Measurements from ENCODE around the gene CDKN1C. TPM values are rescaled to one million over a fixed set of nuclear protein-coding genes. Genes with fewer than 3 reads are reported as not detected.
"Not testable (repeated sequence)": the region's sequence is repeated elsewhere in the genome, so short reads cannot be mapped to it uniquely, and the experiment has no call there.

CDKN1C gene
- total RNA-seq, 1 donor from 2014 or later: 140 TPM

DNA sequence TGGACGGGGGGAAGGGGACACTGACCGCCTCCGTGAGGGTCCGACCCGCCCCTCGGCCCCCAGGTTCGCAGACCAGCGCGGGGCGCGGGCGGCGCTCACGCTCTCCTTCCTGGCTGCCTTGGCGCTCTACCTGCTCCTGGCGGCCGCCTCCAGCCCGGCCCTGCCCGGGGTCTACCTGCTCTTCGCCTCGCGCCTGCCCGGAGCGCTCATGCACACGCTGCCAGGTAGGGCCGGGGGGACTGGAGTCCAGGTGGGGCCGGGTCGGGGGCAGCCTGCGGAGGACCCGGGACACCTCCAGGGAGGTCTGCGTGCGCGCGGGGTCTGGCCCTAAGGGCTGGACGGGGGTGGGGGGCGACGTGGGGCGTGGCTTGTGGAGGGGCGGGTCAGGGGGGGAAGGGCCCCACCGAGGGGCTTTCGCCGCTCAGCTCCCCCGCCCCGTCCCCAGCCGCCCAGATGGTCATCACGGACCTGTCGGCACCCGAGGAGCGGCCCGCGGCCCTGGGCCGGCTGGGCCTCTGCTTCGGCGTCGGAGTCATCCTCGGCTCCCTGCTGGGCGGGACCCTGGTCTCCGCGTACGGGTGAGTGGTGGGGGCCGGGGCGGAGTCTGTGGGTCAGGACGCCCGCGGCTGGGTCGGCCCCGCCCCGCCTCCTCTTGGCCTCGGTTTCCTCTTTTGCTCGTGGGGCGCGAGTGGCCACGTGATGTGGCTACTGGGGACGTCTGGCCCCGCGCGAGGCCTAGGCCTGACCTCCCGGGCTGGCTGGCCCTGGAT lies 23.7 kb upstream of the CDKN1C start:
- no peak overlapping the region for H3K27ac Mint-ChIP-seq
- no peak overlapping the region for H3K4me3 Mint-ChIP-seq
- H3K4me1 Mint-ChIP-seq (ENCODE audit: unreplicated experiment): peaks cover 5% of the 10 kb centered on the region
- H3K36me3 Mint-ChIP-seq: peaks cover 4% of the 10 kb centered on the region
- no peaks in the 10 kb centered on the region for H3K9me3 Mint-ChIP-seq
- no peak for DNase-seq (ENCODE audit: extremely low spot score, unreplicated experiment)
- no peaks in the 10 kb centered on the region for H3K27me3 Mint-ChIP-seq
- TF ChIP-seq, protein P1, sequence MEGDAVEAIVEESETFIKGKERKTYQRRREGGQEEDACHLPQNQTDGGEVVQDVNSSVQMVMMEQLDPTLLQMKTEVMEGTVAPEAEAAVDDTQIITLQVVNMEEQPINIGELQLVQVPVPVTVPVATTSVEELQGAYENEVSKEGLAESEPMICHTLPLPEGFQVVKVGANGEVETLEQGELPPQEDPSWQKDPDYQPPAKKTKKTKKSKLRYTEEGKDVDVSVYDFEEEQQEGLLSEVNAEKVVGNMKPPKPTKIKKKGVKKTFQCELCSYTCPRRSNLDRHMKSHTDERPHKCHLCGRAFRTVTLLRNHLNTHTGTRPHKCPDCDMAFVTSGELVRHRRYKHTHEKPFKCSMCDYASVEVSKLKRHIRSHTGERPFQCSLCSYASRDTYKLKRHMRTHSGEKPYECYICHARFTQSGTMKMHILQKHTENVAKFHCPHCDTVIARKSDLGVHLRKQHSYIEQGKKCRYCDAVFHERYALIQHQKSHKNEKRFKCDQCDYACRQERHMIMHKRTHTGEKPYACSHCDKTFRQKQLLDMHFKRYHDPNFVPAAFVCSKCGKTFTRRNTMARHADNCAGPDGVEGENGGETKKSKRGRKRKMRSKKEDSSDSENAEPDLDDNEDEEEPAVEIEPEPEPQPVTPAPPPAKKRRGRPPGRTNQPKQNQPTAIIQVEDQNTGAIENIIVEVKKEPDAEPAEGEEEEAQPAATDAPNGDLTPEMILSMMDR (conservative IDR thresholded peaks at IDR 0.05): no peak

DNA sequence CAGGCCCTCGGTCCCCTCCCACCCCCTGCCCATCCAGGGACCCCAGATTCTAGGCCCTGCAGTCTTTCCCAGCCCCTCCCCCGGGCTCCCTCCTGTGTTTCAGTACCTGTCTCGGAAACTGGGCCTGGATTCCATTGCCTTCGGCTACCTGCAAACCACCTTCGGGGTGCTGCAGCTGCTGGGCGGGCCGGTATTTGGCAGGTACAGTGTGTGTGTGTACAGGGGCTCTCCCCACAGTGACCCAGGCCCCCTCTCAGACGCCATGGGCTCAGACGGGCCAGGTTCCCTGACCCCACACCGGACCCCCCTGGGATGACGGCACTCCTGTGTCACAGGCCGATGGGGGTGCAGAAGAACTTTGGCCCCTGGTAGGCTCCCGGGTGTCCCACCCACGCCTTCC lies 22.6 kb upstream of the CDKN1C start:
- TF ChIP-seq, protein P1 (conservative IDR thresholded peaks at IDR 0.05): no peak
- Mint-ChIP-seq H3K4me3 (no peak overlapping the region), H3K9me3 (no peaks in the 10 kb centered on the region), H3K36me3 (peaks cover 4% of the 10 kb centered on the region), H3K4me1 (ENCODE audit: unreplicated experiment) (peaks cover 5% of the 10 kb centered on the region), H3K27me3 (no peaks in the 10 kb centered on the region), H3K27ac (no peak overlapping the region)
- no peak for DNase-seq (ENCODE audit: extremely low spot score, unreplicated experiment)

DNA sequence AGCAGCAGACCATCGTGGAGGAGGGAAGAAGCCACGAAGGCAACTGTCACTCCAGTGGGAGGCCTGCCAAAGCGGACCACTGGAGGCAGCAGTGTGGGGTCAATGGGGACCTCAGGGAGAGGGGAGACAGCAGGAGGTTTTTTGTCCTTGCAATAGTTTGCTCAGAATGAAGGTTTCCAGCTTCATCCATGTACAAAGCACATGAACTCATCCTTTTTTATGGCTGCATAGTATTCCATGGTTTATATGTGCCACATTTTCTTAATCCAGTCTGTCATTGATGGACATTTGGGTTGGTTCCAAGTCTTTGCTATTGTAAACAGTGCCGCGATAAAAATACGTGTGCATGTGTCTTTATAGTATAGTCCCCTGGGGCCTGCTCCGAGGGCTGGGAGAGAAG lies 19.7 kb upstream of the CDKN1C start:
- H3K27me3 Mint-ChIP-seq; H3K4me3 Mint-ChIP-seq; H3K4me1 Mint-ChIP-seq (ENCODE audit: unreplicated experiment); H3K27ac Mint-ChIP-seq; H3K36me3 Mint-ChIP-seq; H3K9me3 Mint-ChIP-seq; DNase-seq (ENCODE audit: extremely low spot score, unreplicated experiment): not testable (repeated sequence)

DNA sequence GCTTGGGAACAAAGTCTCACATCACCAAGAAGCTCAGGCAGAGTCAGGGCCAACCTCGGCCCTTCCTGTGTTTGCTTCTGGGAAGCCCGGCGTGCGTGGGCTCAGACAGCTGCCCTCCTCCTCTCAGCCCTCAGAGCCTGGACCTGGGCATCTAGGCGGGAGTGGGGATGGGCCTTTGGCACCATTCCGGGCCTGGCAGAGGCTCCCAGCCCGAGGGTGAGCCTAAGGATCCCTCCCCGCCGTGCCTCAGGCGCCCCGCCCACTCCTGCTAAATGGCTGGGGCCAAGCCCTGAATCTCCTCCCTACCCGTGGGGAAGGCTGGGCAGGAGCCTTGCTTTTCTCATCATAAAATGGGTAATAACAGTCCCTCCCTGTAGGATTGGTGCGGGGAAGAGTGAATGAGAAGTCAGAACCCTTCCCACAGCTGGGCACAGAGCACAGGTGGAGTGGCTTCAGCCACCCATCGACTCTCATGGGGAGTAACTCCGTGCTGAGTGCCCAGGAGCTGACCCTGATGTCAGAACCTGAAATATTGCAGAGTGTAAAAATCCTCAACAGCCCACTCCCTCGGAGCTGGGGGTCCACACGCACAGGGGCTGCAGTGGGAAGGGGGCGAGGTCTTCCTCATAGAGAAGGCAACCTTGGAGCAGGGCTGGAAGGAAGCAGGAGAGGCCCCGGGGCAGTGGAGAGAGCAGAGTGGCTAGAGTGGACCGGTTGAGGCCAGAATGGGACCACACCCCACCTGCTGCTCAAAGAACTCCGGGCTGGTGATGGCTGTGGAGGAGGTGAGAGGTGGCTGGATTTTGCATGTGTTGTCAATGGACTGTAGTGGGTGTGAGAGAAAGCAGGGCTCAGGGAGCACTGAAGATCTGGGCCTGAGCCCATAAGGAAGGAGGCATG lies 18.8 kb upstream of the CDKN1C start:
- H3K9me3 Mint-ChIP-seq: no peaks in the 10 kb centered on the region
- H3K27ac Mint-ChIP-seq: peak overlapping the region; percentile 72
- no peaks in the 10 kb centered on the region for H3K27me3 Mint-ChIP-seq
- no peak for DNase-seq (ENCODE audit: extremely low spot score, unreplicated experiment)
- peaks cover 10% of the 10 kb centered on the region for H3K4me1 Mint-ChIP-seq (ENCODE audit: unreplicated experiment)
- H3K36me3 Mint-ChIP-seq: peaks cover 4% of the 10 kb centered on the region
- peak overlapping the region; percentile 77 for H3K4me3 Mint-ChIP-seq
- TF ChIP-seq, protein P1 (conservative IDR thresholded peaks at IDR 0.05): no peak

DNA sequence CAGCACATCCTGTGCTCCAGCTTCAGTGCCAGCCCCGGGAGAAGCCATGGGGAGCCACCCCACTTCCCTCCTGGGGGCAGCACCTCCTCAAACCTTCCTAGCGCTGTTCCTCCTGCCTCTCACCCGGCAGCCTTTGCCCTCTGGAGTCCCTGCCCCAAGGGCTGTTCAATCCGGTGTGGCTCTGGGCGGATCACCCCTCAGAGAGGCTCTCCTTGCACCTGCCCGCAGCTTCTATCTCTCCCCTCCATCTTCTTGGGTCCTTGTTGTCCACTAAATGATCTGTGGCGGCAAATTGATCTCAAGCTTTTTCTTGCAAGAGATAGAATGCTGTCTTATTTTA lies 18.1 kb upstream of the CDKN1C start:
- TF ChIP-seq, protein P1 (conservative IDR thresholded peaks at IDR 0.05): no peak
- Mint-ChIP-seq H3K4me1 (ENCODE audit: unreplicated experiment) (peaks cover 14% of the 10 kb centered on the region), H3K9me3 (no peaks in the 10 kb centered on the region), H3K27me3 (peaks cover 3% of the 10 kb centered on the region), H3K36me3 (peaks cover 4% of the 10 kb centered on the region), H3K27ac (peak overlapping the region; percentile 48), H3K4me3 (peak overlapping the region; percentile 77)
- DNase-seq (ENCODE audit: extremely low spot score, unreplicated experiment): no peak

Measured in type B pancreatic cell (in vitro differentiated cells).